Liver (tissue), 9 donors: ENCODE data around the gene RBM33. TPM values are rescaled to one million over a fixed set of nuclear protein-coding genes. Genes with fewer than 3 reads are reported as not detected.

Experiments
- DNase-seq: peaks from one replicate; pipeline ENCODE4 v3.0.0-alpha.2; 2017; ENCODE audit warnings: low spot score
- H3K27ac ChIP-seq, 2 donors: one replicate each; pipeline ENCODE4 v1.7.0; 2013; ENCODE audit warnings: inconsistent platforms in 2 of 2, low read length in 2 of 2, control low read depth in 1 of 2, low read depth in 1 of 2, mild to moderate bottlenecking in 1 of 2
- H3K27me3 ChIP-seq, 4 donors: one replicate each; pipeline versions ENCODE4 v1.6.1 to v1.7.0; 2013; ENCODE audit warnings: low read length in 3 of 4, inconsistent platforms in 1 of 4, mild to moderate bottlenecking in 1 of 4, moderate library complexity in 1 of 4; ENCODE audit not compliant: control insufficient read depth in 4 of 4, insufficient read depth in 4 of 4
- H3K36me3 ChIP-seq, 4 donors: one replicate each; pipeline versions ENCODE4 v1.6.1 to v1.7.0; 2013; ENCODE audit warnings: low read length in 3 of 4, mild to moderate bottlenecking in 3 of 4, low read depth in 1 of 4, moderate library complexity in 1 of 4; ENCODE audit not compliant: control insufficient read depth in 4 of 4, insufficient read depth in 3 of 4
- H3K4me1 ChIP-seq, 4 donors: one replicate each; pipeline versions ENCODE4 v1.6.1 to v1.7.0; 2013; ENCODE audit warnings: low read length in 3 of 4, mild to moderate bottlenecking in 3 of 4, moderate library complexity in 1 of 4; ENCODE audit not compliant: control insufficient read depth in 4 of 4, insufficient read depth in 4 of 4
- H3K4me3 ChIP-seq, 3 donors: one replicate each; pipeline versions ENCODE4 v1.6.1 to v1.7.0; 2013; ENCODE audit warnings: low read length in 3 of 3, control low read depth in 1 of 3, low read depth in 1 of 3, mild to moderate bottlenecking in 1 of 3
- H3K9ac ChIP-seq, 2 donors: one replicate each; pipeline ENCODE4 v1.7.0; 2013; ENCODE audit warnings: low read length in 2 of 2, mild to moderate bottlenecking in 2 of 2, moderate library complexity in 2 of 2, control low read depth in 1 of 2, low read depth in 1 of 2
- H3K9me3 ChIP-seq, 4 donors: one replicate each; pipeline versions ENCODE4 v1.6.1 to v1.7.0; 2013; ENCODE audit warnings: low read length in 3 of 4; ENCODE audit not compliant: control insufficient read depth in 4 of 4
- CTCF ChIP-seq: fragments of 150-350 bp; IDR thresholded peaks from 2 replicates; pipeline ENCODE4 v1.5.1; 2017; ENCODE audit warnings: improper control_type of control experiment, low read depth, low read length; ENCODE audit not compliant: missing input control
- EGR1 ChIP-seq, 2 donors: IDR thresholded peaks; 2 replicates each; pipeline ENCODE4 v1.6.1; 2016 to 2018; ENCODE audit warnings: antibody characterized with exemption in 2 of 2, low read depth in 2 of 2
- FOXA1 ChIP-seq: IDR thresholded peaks from 2 replicates; pipeline ENCODE4 v1.6.1; 2016; ENCODE audit warnings: antibody characterized with exemption
- FOXA2 ChIP-seq: IDR thresholded peaks from 2 replicates; pipeline ENCODE4 v1.6.1; 2016; ENCODE audit warnings: antibody characterized with exemption
- GABPA ChIP-seq, 2 donors: IDR thresholded peaks in 1 of 2; conservative IDR thresholded peaks in 1 of 2; 2 replicates each; pipeline ENCODE4 v1.6.1; 2016; ENCODE audit warnings: antibody characterized with exemption in 2 of 2, mild to moderate bottlenecking in 1 of 2, moderate library complexity in 1 of 2
- HNF4A ChIP-seq, 2 donors: conservative IDR thresholded peaks; 2 replicates each; pipeline ENCODE4 v1.6.1; 2016; ENCODE audit warnings: antibody characterized with exemption in 2 of 2, mild to moderate bottlenecking in 2 of 2
- HNF4G ChIP-seq: IDR thresholded peaks from 2 replicates; pipeline ENCODE4 v1.6.1; 2016; ENCODE audit warnings: antibody characterized with exemption
- JUND ChIP-seq, 2 donors: IDR thresholded peaks; 2 replicates each; pipeline ENCODE4 v1.6.1; 2016; ENCODE audit warnings: antibody characterized with exemption in 2 of 2
- MAX ChIP-seq: IDR thresholded peaks from 2 replicates; pipeline ENCODE4 v1.6.1; 2016; ENCODE audit warnings: antibody characterized with exemption
- NR2F2 ChIP-seq: IDR thresholded peaks from 2 replicates; pipeline ENCODE4 v1.6.1; 2016; ENCODE audit warnings: antibody characterized with exemption
- RAD21 ChIP-seq, 2 donors: IDR thresholded peaks; 2 replicates each; pipeline ENCODE4 v1.6.1; 2016; ENCODE audit warnings: antibody characterized with exemption in 2 of 2, mild to moderate bottlenecking in 2 of 2
- YY1 ChIP-seq: IDR thresholded peaks from 2 replicates; pipeline ENCODE4 v1.6.1; 2016; ENCODE audit warnings: antibody characterized with exemption, mild to moderate bottlenecking
- ZBTB33 ChIP-seq: IDR thresholded peaks from 2 replicates; pipeline ENCODE4 v1.6.1; 2016; ENCODE audit warnings: antibody characterized with exemption
- WGBS: extraction: QIAGEN DNeasy Blood & Tissue Kit; methylation state at CpG from one replicate; pipeline ENCODE4 v1.1.7; 2013; 5-methylcytosine and 5-hydroxymethylcytosine counted together
- polyA plus RNA-seq, 2 donors: library from polyadenylated mRNA; stranded (reverse) in 1 of 2; unstranded in 1 of 2; fragments of 200-250 nt in 1 of 2; fragments of >200 nt in 1 of 2; fragmentation: Nextera tagmentation in 1 of 2; extraction: Ambion mirVana in 1 of 2; gene quantifications; one replicate each; pipeline versions ENCODE4 v1.2.1 to v1.2.3, GENCODE V29; 2013 to 2015
- total RNA-seq, 2 donors: library from RNA; depleted of rRNA; stranded (reverse); fragments of >200 nt; gene quantifications; one replicate each; pipeline ENCODE4 v1.2.3, GENCODE V29; 2014
- donor health status: healthy.
- donor health status: healthy.
- donor health status: healthy.
- donor health status: healthy.
- donor health status: healthy.

RBM33 gene
- total and polyA plus RNA-seq, 4 donors = 7.8 to 48.9 (median 28.2) TPM

GRCh38 chr7:155798673-155799439, 154.4 kb downstream of the RBM33 start:
- no peak overlapping the region for H3K27ac ChIP-seq
- no peaks in the 10 kb centered on the region for H3K9me3 ChIP-seq
- H3K9ac ChIP-seq = no peak overlapping the region
- no peak for DNase-seq
- TF ChIP-seq JUND (IDR thresholded peaks at IDR 0.05) = no peak
- TF ChIP-seq ZBTB33 = no peak
- TF ChIP-seq RAD21 (IDR thresholded peaks at IDR 0.05) = no peak
- no peak for TF ChIP-seq EGR1 (IDR thresholded peaks at IDR 0.05; ENCODE audit: low read depth in 2 of 2)
- TF ChIP-seq FOXA1 = no peak
- TF ChIP-seq CTCF = no peak
- TF ChIP-seq HNF4G = no peak
- peaks cover 0 to 3% (median under 1%) of the 10 kb centered on the region in 4 donors for H3K36me3 ChIP-seq
- no peak overlapping the region for H3K4me3 ChIP-seq
- H3K4me1 ChIP-seq = peaks cover 2 to 27% (median 10%) of the 10 kb centered on the region in 4 donors
- no peaks in the 10 kb centered on the region for H3K27me3 ChIP-seq
- WGBS = 59% methylated on average over 13 of the region's 13 CpGs

- TF ChIP-seq MAX = no peak
- no peak for TF ChIP-seq YY1
- no peak for TF ChIP-seq FOXA2
- TF ChIP-seq RAD21 (IDR thresholded peaks at IDR 0.05) = no peak
- no peak for TF ChIP-seq GABPA (IDR thresholded peaks at IDR 0.05 in 1 of 2, conservative IDR thresholded peaks at IDR 0.05 in 1 of 2)
- TF ChIP-seq CTCF = no peak
- no peak for TF ChIP-seq FOXA1
- no peak for TF ChIP-seq HNF4A (conservative IDR thresholded peaks at IDR 0.05)
- no peak for TF ChIP-seq ZBTB33
- TF ChIP-seq NR2F2 = no peak
- Histone ChIP-seq H3K27ac (no peak overlapping the region), H3K9me3 (no peaks in the 10 kb centered on the region), H3K4me3 (no peak overlapping the region), H3K9ac (no peak overlapping the region), H3K27me3 (no peaks in the 10 kb centered on the region), H3K4me1 (peaks cover 2 to 27% (median 10%) of the 10 kb centered on the region in 4 donors), H3K36me3 (peaks cover 0 to 3% (median under 1%) of the 10 kb centered on the region in 4 donors)
- WGBS = 53% methylated on average over 19 of the region's 19 CpGs
- no peak for DNase-seq
Observed at GRCh38 chr7:155799514-155799913, 155.1 kb downstream of the RBM33 start.
